Thyroid gland (tissue), 4 donors: Measurements from ENCODE around the gene NCS1. TPM values are rescaled to one million over a fixed set of nuclear protein-coding genes. Genes with fewer than 3 reads are reported as not detected.

Experiments used
- DNase-seq, 2 donors: peaks; one replicate each; pipeline ENCODE4 v3.0.0-alpha.2; 2019
- H3K27ac ChIP-seq, 3 donors: fragments of 200-600 bp; sonication (generic); 1 replicate in 2 of 3; 2 replicates in 1 of 3; pipeline ENCODE4 v1.5.1; 2016 to 2019; ENCODE audit warnings: mild to moderate bottlenecking in 1 of 3, moderate library complexity in 1 of 3
- H3K27me3 ChIP-seq: fragments of 200-600 bp; sonication (generic); one replicate; pipeline ENCODE4 v1.5.1; 2019
- H3K36me3 ChIP-seq, 2 donors: fragments of 200-600 bp; sonication (generic); one replicate each; pipeline ENCODE4 v1.5.1; 2016 to 2019
- H3K4me1 ChIP-seq, 2 donors: fragments of 200-600 bp; sonication (generic); one replicate each; pipeline ENCODE4 v1.5.1; 2017 to 2019
- H3K4me3 ChIP-seq, 3 donors: fragments of 200-600 bp; sonication (generic); replicated peaks in 1 of 3; 1 replicate in 2 of 3; 2 replicates in 1 of 3; pipeline ENCODE4 v1.5.1; 2016; ENCODE audit warnings: mild to moderate bottlenecking in 1 of 3
- H3K9me3 ChIP-seq: fragments of 200-600 bp; sonication (generic); one replicate; pipeline ENCODE4 v1.5.1; 2017
- POLR2A ChIP-seq, 2 donors: fragments of 450-650 bp; IDR thresholded peaks; one replicate each; pipeline ENCODE4 v1.6.1; 2017; ENCODE audit warnings: antibody characterized with exemption in 2 of 2, mild to moderate bottlenecking in 2 of 2, moderate library complexity in 1 of 2
- WGBS, 2 donors: methylation state at CpG; one replicate each; pipeline ENCODE4 v1.1.5; 2017; 5-methylcytosine and 5-hydroxymethylcytosine counted together
- intact Hi-C: fragments of 100-400 bp; cut with DNase I; formaldehyde crosslinking; loops from one replicate; pipeline ENCODE4 v1.15.1; 2023
- total RNA-seq, 4 donors: library from RNA; depleted of rRNA; stranded (reverse); fragments of >200 nt; gene quantifications; one replicate each; pipeline ENCODE4 v1.2.3, GENCODE V29; 2016
- TF ChIP-seq, protein P1 (sequence below), 6 experiments: fragments of 200-600 bp in 3 of 6; fragments of 450-650 bp in 3 of 6; sonication (generic) in 3 of 6; IDR thresholded peaks; one replicate each; pipeline ENCODE4 v1.5.1; 2016 to 2019; ENCODE audit warnings: antibody characterized with exemption in 6 of 6, mild to moderate bottlenecking in 2 of 6, inconsistent platforms in 1 of 6, moderate library complexity in 1 of 6

NCS1 gene
- total RNA-seq, 4 donors from 2014 or later: 31.0 to 85.4 (median 61.2) TPM

DNA sequence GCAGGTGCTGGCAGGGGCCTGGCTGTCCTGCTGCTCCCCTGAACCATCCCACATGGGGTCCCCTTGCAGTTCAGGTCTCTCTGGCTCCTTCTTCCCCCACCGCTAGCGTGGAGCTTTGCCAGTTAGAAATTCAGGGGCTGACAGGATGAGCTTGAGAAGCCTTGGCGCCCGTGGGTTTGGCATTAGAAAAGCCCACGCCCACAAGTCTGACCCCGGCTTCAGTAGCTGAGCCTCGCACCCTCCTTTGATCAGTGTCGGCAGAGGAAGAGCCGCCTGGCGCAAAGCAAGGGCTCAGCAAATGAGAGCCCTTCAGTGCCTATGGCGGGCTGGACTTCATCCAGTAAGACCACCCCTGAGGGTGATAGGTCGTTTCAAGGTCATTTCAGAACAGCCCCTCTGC is 30.1 kb upstream of the NCS1 start:
- 75 to 82% methylated on average over 8 of the region's 12 CpGs for whole genome bisulfite sequencing, 2 donors
- Histone ChIP-seq H3K27me3 (no peaks in the 10 kb centered on the region), H3K27ac (no peak overlapping the region), H3K9me3 (no peaks in the 10 kb centered on the region), H3K4me1 (peaks cover 22 to 40% of the 10 kb centered on the region in 2 donors), H3K36me3 (peaks cover 0 to 4% of the 10 kb centered on the region in 2 donors), H3K4me3 (no peak overlapping the region)
- intact Hi-C loops: no loop called here
- no peak for DNase-seq
- TF ChIP-seq POLR2A (IDR thresholded peaks at IDR 0.05): no peak
- TF ChIP-seq, protein P1, sequence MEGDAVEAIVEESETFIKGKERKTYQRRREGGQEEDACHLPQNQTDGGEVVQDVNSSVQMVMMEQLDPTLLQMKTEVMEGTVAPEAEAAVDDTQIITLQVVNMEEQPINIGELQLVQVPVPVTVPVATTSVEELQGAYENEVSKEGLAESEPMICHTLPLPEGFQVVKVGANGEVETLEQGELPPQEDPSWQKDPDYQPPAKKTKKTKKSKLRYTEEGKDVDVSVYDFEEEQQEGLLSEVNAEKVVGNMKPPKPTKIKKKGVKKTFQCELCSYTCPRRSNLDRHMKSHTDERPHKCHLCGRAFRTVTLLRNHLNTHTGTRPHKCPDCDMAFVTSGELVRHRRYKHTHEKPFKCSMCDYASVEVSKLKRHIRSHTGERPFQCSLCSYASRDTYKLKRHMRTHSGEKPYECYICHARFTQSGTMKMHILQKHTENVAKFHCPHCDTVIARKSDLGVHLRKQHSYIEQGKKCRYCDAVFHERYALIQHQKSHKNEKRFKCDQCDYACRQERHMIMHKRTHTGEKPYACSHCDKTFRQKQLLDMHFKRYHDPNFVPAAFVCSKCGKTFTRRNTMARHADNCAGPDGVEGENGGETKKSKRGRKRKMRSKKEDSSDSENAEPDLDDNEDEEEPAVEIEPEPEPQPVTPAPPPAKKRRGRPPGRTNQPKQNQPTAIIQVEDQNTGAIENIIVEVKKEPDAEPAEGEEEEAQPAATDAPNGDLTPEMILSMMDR (IDR thresholded peaks at IDR 0.05): no peak

DNA sequence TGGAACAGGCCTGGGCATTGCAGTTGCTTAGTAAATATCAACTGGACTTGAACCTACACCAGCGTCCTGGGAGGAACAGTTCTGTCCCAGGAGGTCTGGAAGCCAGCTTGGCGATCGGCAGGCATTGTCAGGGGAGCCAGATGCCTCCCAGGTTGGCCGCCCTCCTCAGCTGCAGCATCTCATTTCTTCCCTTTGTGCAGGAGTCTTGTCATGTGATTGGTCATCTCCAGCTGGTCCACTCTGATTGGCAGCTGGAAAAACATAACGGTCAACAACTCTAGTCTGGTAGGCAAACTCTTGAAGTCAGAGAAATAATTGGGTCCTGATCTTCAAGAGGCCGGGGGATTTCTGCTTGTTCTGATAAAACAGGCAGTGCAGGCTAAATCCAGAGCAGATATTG is 29.6 kb upstream of the NCS1 start:
- no peak for DNase-seq
- Histone ChIP-seq H3K9me3 (no peaks in the 10 kb centered on the region), H3K27me3 (no peaks in the 10 kb centered on the region), H3K36me3 (peaks cover 0 to 1% of the 10 kb centered on the region in 2 donors), H3K27ac (no peak overlapping the region), H3K4me3 (no peak overlapping the region), H3K4me1 (peaks cover 22 to 37% of the 10 kb centered on the region in 2 donors)
- 90% methylated on average over 6 of the region's 6 CpGs for WGBS, 2 donors
- intact Hi-C loops: no loop called here
- TF ChIP-seq, protein P1 (IDR thresholded peaks at IDR 0.05): no peak
- no peak for TF ChIP-seq POLR2A (IDR thresholded peaks at IDR 0.05)

DNA sequence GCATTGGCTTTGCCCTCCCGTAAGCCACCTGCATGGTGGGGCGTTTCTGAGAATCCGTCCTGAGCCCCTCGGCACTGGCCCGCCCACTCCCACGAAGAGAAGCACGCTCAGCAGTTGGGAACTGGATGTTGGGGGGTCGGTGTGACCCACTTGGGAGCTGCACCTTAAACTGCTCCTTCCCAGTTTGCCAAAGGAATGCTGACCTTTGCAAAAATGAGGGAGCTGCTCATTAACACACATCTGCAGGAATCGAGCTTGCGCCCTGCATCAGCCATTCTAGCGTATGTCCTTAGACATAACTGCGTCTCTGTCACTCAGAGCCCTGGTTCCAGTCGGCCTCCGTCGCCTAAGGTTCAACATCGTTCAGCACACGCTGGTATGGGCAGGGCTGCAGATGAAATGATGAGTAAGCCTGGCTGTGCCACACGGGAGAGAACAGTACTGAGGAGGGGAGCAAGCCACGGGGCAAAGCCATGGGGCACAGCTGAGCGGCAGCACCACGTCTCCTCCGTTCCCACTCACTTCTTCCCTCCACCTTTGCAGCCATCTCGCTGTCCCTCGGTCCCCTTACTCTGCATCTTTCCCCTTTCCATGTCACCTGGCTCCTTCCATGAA is 28.8 kb upstream of the NCS1 start:
- Histone ChIP-seq H3K27me3 (no peaks in the 10 kb centered on the region), H3K36me3 (no peaks in the 10 kb centered on the region), H3K9me3 (no peaks in the 10 kb centered on the region), H3K4me1 (peaks cover 20 to 30% of the 10 kb centered on the region in 2 donors), H3K4me3 (no peak overlapping the region), H3K27ac (peak overlapping the region in 2 of 3 donors; percentile 57 to 71)
- TF ChIP-seq, protein P1 (IDR thresholded peaks at IDR 0.05): no peak
- no peak for TF ChIP-seq POLR2A (IDR thresholded peaks at IDR 0.05)
- 48 to 78% methylated on average over 8 to 18 of the region's 24 CpGs for WGBS, 2 donors
- DNase-seq: no peak
- intact Hi-C loops: no loop called here

DNA sequence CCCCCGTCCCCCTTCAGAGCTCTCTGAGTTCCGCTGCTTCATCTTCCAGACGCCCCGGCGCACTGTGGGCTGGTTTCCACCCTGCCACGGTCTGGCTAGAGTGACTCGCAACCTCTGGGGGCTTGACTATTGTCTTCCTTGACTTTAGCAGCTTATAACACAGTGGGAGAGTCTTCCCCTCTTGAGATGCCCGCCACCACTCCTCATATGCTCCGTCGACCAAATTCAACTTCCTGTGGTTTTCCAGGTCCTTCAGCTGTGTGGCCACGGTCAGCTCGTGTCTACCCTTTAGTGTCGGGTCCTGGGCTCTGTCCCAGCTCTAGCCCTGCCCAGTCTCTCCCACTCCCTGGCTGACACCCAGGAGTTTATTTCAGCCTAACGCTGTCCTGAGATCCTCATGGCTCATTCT is 28.2 kb upstream of the NCS1 start:
- peak; percentile 91 to 93 for DNase-seq
- H3K27me3 ChIP-seq: no peaks in the 10 kb centered on the region
- TF ChIP-seq, protein P1 (IDR thresholded peaks at IDR 0.05): no peak
- no peak for TF ChIP-seq POLR2A (IDR thresholded peaks at IDR 0.05)
- 3 to 11% methylated on average over 14 of the region's 14 CpGs for WGBS, 2 donors
- H3K4me3 ChIP-seq: no peak overlapping the region
- H3K27ac ChIP-seq: peak overlapping the region in 2 of 3 donors; percentile 57 to 71
- H3K4me1 ChIP-seq: peaks cover 14 to 24% of the 10 kb centered on the region in 2 donors
- intact Hi-C loops: no loop called here
- H3K36me3 ChIP-seq: no peaks in the 10 kb centered on the region
- H3K9me3 ChIP-seq: no peaks in the 10 kb centered on the region

DNA sequence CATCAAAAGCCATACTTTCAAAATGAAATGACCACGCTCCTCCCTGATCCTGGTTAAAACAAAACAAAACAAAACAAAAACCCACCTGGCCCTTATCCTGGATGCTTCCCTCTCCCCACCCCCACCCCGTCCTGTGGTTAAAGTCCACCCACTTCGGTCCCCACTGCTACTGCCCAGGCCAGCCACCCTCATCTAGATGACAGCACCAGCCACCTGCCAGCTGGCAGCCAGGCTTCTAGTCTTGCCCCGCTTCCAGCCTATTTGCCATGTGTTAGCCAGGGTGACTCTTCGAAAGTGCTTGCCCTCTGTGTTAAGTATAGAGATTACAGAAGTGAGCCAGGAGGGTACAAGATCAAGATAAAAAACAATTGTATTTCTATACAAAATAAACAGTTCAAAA is 27.5 kb upstream of the NCS1 start:
- TF ChIP-seq, protein P1 (IDR thresholded peaks at IDR 0.05): no peak
- TF ChIP-seq POLR2A (IDR thresholded peaks at IDR 0.05): no peak
- 55 to 63% methylated on average over 5 of the region's 5 CpGs for WGBS, 2 donors
- H3K9me3 ChIP-seq: no peaks in the 10 kb centered on the region
- no peak overlapping the region for H3K4me3 ChIP-seq
- no peak overlapping the region for H3K27ac ChIP-seq
- H3K36me3 ChIP-seq: no peaks in the 10 kb centered on the region
- no peaks in the 10 kb centered on the region for H3K27me3 ChIP-seq
- intact Hi-C loops: no loop called here
- H3K4me1 ChIP-seq: peaks cover 7 to 17% of the 10 kb centered on the region in 2 donors
- peak in 1 of 2 donors; percentile 56 for DNase-seq
